ENCODE data around the gene TNRC18.

TNRC18 gene

GRCh38 chr7:5303061-5303460, 120.6 kb downstream of the TNRC18 start:
- no peak for TF ChIP-seq CTCF (IDR thresholded peaks at IDR 0.05; ENCODE audit: insufficient read depth, missing control alignments)
- FAIRE-seq (no peak), DNase-seq (ENCODE audit: insufficient read length, low spot score) (no peak)

- FAIRE-seq, result no peak
- TF ChIP-seq CTCF (IDR thresholded peaks at IDR 0.05; ENCODE audit: insufficient read depth, missing control alignments), result no peak
- DNase-seq (ENCODE audit: insufficient read length, low spot score), result no peak
Measured at GRCh38 chr7:5302577-5302976, 121.1 kb downstream of the TNRC18 start.

GRCh38 chr7:5300366-5300765, 123.3 kb downstream of the TNRC18 start:
- no peak for TF ChIP-seq CTCF (IDR thresholded peaks at IDR 0.05; ENCODE audit: insufficient read depth, missing control alignments)
- no peak for FAIRE-seq
- DNase-seq (ENCODE audit: insufficient read length, low spot score), result no peak

- TF ChIP-seq CTCF (IDR thresholded peaks at IDR 0.05; ENCODE audit: insufficient read depth, missing control alignments), result no peak
- DNase-seq (ENCODE audit: insufficient read length, low spot score), result no peak
- FAIRE-seq, result no peak
Measured at GRCh38 chr7:5296611-5297226, 126.9 kb downstream of the TNRC18 start.

- no peak for DNase-seq (ENCODE audit: insufficient read length, low spot score)
- TF ChIP-seq CTCF (IDR thresholded peaks at IDR 0.05; ENCODE audit: insufficient read depth, missing control alignments), result no peak
- FAIRE-seq, result no peak
Measured at GRCh38 chr7:5296015-5296610, 127.5 kb downstream of the TNRC18 start.

- FAIRE-seq, result no peak
- TF ChIP-seq CTCF (IDR thresholded peaks at IDR 0.05; ENCODE audit: insufficient read depth, missing control alignments), result no peak
Measured at GRCh38 chr7:5295039-5296014, 128.3 kb downstream of the TNRC18 start.

More at GRCh38 chr7:5295039-5296014, 128.3 kb downstream of the TNRC18 start:
- DNase-seq (ENCODE audit: insufficient read length, low spot score), result no peak
